Measurements from ENCODE around the gene CTNS. TPM values are rescaled to one million over a fixed set of nuclear protein-coding genes. Genes with fewer than 3 reads are reported as not detected.

Gene CTNS
- total RNA-seq = 10 to 100 TPM; 10.8 to 17.8 (median 13.8) TPM

GRCh38 chr17:3636154-3636907, at the start of gene CTNS, which contains the start of gene SHPK:
Gene CTNS, plus strand, starts transcription at chr17:3636760. Its CDS starts 3,447 bp downstream, at chr17:3640207.
Gene SHPK, minus strand, starts transcription at chr17:3636250. Its CDS starts 31 bp downstream, at chr17:3636219.
- peak; percentile 38 to 63 for TF ChIP-seq POLR2A (IDR thresholded peaks at IDR 0.05)
- no peak for TF ChIP-seq CTCF (IDR thresholded peaks at IDR 0.05)
- H3K4me1 ChIP-seq = no peaks in the 10 kb centered on the region
- H3K27me3 ChIP-seq = no peaks in the 10 kb centered on the region
- no peaks in the 10 kb centered on the region for H3K36me3 ChIP-seq
- H3K4me3 ChIP-seq = peak within 1 kb of the TSS; percentile 73 to 85
- peak within 1 kb of the TSS; percentile 95 to 96 for H3K27ac ChIP-seq
- peak; percentile 96 to 97 for DNase-seq
- intact Hi-C loops (cut with DNase I; ENCODE audit: low total_unique reads) = no loop called here
- H3K9me3 ChIP-seq = no peaks in the 10 kb centered on the region

- H3K36me3 ChIP-seq = no peaks in the 10 kb centered on the region
- intact Hi-C loops (cut with DNase I; ENCODE audit: low total_unique reads) = no loop called here
- DNase-seq = no peak
These were observed 46.8 kb upstream of the CTNS start for GRCh38 chr17:3589784-3590183.

GRCh38 chr17:3590231-3590630, 46.3 kb upstream of the CTNS start:
- no peak for DNase-seq
- Histone ChIP-seq H3K4me1 (no peaks in the 10 kb centered on the region), H3K9me3 (no peaks in the 10 kb centered on the region), H3K27me3 (no peaks in the 10 kb centered on the region), H3K36me3 (no peaks in the 10 kb centered on the region), H3K27ac (no peak overlapping the region), H3K4me3 (no peak overlapping the region)
- intact Hi-C loops (cut with DNase I; ENCODE audit: low total_unique reads) = no loop called here
- TF ChIP-seq CTCF (IDR thresholded peaks at IDR 0.05) = no peak
- no peak for TF ChIP-seq POLR2A (IDR thresholded peaks at IDR 0.05)

More at GRCh38 chr17:3589784-3590183, 46.8 kb upstream of the CTNS start:
- Histone ChIP-seq H3K4me3 (no peak overlapping the region), H3K9me3 (no peaks in the 10 kb centered on the region), H3K4me1 (no peaks in the 10 kb centered on the region), H3K27me3 (no peaks in the 10 kb centered on the region), H3K27ac (no peak overlapping the region)
- no peak for TF ChIP-seq POLR2A (IDR thresholded peaks at IDR 0.05)
- no peak for TF ChIP-seq CTCF (IDR thresholded peaks at IDR 0.05)

GRCh38 chr17:3590768-3591167, 45.8 kb upstream of the CTNS start:
- H3K27ac ChIP-seq = no peak overlapping the region
- H3K4me1 ChIP-seq = no peaks in the 10 kb centered on the region
- no peak overlapping the region for H3K4me3 ChIP-seq
- TF ChIP-seq CTCF (IDR thresholded peaks at IDR 0.05) (no peak), POLR2A (IDR thresholded peaks at IDR 0.05) (no peak)
- H3K27me3 ChIP-seq = no peaks in the 10 kb centered on the region
- DNase-seq = no peak
- H3K36me3 ChIP-seq = no peaks in the 10 kb centered on the region
- no peaks in the 10 kb centered on the region for H3K9me3 ChIP-seq
- intact Hi-C loops (cut with DNase I; ENCODE audit: low total_unique reads) = no loop called here

- no peaks in the 10 kb centered on the region for H3K4me1 ChIP-seq
- H3K36me3 ChIP-seq = no peaks in the 10 kb centered on the region
- no peak for DNase-seq
- H3K4me3 ChIP-seq = no peak overlapping the region
- intact Hi-C loops (cut with DNase I; ENCODE audit: low total_unique reads) = no loop called here
- no peaks in the 10 kb centered on the region for H3K9me3 ChIP-seq
- no peak overlapping the region for H3K27ac ChIP-seq
- no peak for TF ChIP-seq CTCF (IDR thresholded peaks at IDR 0.05)
- TF ChIP-seq POLR2A (IDR thresholded peaks at IDR 0.05) = no peak
- no peaks in the 10 kb centered on the region for H3K27me3 ChIP-seq
These were observed 44.2 kb upstream of the CTNS start for GRCh38 chr17:3592216-3592860.

Data from uterus (tissue), 4 donors.